HG03103 (cell line): Measurements from ENCODE around the gene IGSF22.
"Not testable (repeated sequence)": the region's sequence is repeated elsewhere in the genome, so short reads cannot be mapped to it uniquely, and the experiment has no call there.

Source experiments
- ATAC-seq: cut with Tn5 transposase; IDR thresholded peaks from one replicate; pipeline ENCODE4 v1.9.1; 2021; ENCODE audit warnings: low read depth; ENCODE audit not compliant: unreplicated experiment

Gene IGSF22

GRCh38 chr11:18696638-18697225, 29.3 kb downstream of the IGSF22 start:
- no peak for ATAC-seq

DNA sequence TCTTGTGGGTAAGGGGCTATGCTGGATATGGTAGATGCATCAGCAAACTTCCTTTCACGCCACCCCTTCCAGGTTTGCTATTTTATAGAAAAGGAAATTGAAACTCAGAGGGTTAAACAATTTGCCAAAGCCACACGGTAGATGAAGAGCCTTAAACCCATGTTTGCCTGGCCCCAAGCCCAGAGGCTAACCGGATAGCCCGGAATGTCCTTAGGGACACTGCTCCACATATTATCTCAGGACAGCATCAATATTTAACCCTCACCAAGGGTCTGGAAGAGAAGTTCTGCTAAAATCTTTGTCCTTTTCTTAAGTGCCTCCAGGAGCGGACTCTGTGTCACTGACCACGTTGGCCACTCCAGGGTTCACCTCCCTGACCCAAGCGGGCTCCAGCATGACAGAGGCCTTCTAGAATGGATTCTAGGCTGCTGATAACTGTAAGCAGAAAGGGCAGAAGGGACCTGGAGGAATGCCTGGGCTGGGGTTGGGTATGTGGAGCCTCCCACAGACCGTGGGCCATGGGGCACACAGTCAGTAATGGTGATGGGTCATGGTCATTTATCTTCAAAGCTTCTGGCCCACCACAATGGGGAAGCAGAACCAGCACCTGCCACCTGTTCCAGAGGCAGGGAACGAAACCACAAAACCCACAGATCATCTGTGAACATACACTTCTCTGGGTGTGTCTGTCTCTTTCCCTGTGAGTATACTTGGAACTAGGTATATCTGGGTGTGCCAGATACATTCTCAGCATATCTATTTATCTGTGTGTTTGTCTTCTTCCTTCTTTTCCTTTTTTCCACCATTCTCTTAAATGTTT, 32.8 kb downstream of the IGSF22 start:
- no peak for ATAC-seq

DNA sequence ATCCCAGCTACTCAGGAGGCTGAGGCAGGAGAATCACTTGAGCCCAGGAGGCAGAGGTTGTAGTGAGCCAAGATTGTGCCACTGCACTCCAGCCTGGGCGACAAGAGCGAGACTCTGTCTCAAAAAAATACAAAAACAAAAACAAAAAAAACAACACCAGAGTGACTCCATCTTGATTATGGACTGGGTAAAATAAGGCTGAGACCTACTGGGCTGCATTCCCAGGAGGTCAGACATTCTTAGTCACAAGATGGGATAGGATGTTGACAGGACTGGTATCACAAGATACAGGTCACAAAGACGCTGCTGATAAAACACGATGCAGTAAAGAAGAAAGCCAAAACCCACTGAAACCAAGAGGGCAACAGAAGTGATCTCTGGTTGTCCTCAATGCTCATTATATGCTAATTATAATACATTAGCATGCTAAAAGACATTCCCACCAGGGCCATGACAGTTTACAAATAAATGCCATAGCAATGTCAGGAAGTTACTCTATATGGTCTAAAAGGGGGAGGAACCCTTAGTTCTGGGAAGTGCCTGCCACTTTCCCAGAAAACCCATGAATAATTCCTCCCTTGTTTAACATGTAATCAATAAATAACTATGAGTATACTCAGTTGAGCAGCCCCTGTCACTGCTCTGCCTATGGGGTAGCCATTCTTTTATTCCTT, 34.4 kb downstream of the IGSF22 start:
- ATAC-seq, result not testable (repeated sequence)

- ATAC-seq, result no peak
Measured at GRCh38 chr11:18684267-18684666, 41.7 kb downstream of the IGSF22 start.

DNA sequence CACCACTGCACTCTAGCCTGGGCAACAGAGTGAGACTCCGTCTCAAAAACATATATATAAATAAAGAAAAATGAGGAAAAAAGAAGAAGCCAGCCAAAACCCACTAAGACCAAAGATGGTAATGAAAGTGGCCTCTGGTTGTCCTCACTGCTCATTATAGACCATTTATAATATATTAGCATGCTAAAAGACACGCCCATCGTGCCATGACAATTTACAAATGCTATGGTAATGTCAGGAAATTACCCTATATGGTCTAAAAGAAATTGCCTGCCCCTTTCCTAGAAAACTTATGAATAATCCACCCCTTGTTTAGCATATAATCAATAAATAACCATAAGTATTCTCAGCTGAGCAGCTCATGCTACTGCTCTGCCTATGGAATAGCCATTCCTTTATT, 43.5 kb downstream of the IGSF22 start:
- no peak for ATAC-seq

- not testable (repeated sequence) for ATAC-seq
Measured at GRCh38 chr11:18681949-18682348, 44.0 kb downstream of the IGSF22 start.

DNA sequence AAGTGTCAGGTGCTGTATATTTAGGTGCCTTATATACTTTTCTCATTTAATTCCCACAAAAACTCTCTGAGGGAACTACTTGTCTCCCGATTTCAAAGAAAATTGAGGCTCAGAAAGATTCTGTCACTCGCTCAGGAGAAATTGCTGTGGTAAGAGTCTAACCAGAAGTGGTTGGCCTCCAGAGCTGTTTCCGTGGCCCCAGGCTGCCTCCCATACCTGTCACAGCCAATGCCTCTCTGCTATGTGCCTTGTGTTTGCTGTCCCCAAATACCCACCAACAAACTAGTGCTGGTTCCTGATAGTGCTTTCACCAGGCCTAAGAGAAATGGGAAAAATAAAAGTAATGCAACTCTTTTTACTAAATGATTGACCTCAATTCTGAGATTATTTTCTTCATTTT, 48.4 kb downstream of the IGSF22 start:
- no peak for ATAC-seq

DNA sequence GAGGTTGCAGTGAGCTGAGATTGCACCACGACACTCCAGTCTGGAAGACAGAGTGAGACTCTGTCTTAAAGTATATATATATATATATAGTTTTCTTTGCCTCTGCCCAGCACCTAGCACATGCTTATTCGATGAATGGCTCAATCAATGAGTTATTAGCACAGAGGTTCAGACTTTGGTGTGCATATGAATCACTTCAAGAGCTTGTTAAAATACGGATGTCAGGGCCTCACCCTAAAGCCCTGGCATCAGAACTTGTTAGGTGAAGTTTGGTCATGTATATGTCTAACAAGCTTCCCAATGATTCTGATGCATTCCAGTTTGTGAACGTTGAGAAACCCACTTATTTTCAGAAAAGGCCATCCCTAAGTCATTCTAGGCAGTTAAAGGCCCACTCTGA, 49.2 kb downstream of the IGSF22 start:
- ATAC-seq, result no peak

GRCh38 chr11:18672209-18672608, 53.8 kb downstream of the IGSF22 start:
- not testable (repeated sequence) for ATAC-seq

- no peak for ATAC-seq
Measured at GRCh38 chr11:18671246-18671645, 54.7 kb downstream of the IGSF22 start.

- ATAC-seq, result no peak
Measured at GRCh38 chr11:18669711-18670110, 56.3 kb downstream of the IGSF22 start.

DNA sequence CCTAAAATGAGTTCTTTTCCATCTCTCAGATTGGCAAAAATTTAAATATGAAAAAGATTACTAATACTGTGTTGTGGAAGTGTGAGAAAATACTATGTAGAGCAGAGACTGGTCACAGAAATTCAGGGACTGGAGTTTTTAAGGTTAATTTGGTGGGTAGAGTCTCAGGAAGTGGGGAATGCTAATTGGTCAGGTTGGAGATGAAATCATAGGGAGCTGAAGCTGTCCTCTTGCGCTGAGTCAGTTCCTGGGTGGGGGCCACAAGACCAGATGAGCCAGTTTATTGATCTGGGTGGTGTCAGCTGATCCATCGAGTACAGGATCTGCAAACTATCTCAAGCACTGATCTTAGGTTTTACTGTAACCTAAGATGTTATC, 56.8 kb downstream of the IGSF22 start:
- no peak for ATAC-seq

DNA sequence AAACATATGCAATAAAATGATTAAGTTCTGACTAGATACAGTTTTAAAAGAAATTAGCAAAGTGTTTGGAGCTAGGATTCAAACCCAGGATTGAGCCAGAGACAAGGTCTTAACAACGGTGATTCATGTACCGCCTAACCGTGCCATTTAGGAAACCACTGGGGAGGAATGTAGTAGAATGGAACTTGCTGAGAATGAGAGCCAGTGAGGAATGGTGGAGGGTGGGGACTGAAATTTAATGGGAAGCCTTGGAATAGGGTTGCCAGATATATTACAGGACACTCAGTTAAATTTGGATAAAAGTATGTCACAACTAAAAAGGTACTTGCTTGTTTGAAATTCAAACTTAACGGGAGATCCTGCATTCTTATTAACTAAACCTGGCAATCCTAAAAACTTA, 57.9 kb downstream of the IGSF22 start:
- ATAC-seq, result no peak

GRCh38 chr11:18665353-18665872, 60.6 kb downstream of the IGSF22 start:
- ATAC-seq, result not testable (repeated sequence)

DNA sequence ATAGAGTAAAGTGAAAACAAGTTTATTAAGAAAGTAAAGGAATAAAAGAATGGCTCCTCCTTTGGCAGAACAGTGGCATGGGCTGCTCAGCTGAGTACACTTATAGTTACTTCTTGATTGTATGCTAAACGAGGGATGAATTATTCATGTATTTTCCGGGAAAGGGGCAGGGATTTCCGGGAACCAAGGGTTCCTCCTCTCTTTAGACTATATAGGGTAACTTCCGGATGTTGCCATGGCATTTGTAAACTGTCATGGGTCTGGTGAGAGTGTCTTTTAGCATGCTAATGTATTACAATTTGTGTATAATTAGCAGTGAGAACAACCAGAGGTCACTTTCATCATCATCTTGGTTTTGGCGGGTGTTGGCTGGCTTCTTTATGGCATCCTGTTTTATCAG, 68.3 kb downstream of the IGSF22 start:
- ATAC-seq, result no peak
